ENCODE measurements around the gene TMEM184B.

GRCh38 chr22:38315823-38316363, 43.1 kb upstream of the TMEM184B start:
- TF ChIP-seq CTCF (IDR thresholded peaks at IDR 0.05) (no peak), POLR2A (IDR thresholded peaks at IDR 0.05) (no peak)
